HG03280 (cell line): Measurements from ENCODE around the gene RNFT2.

Experiments used
- ATAC-seq: cut with Tn5 transposase; IDR thresholded peaks from one replicate; pipeline ENCODE4 v1.9.1; 2021; ENCODE audit warnings: mild to moderate bottlenecking, moderate library complexity; ENCODE audit not compliant: unreplicated experiment

RNFT2 gene

DNA sequence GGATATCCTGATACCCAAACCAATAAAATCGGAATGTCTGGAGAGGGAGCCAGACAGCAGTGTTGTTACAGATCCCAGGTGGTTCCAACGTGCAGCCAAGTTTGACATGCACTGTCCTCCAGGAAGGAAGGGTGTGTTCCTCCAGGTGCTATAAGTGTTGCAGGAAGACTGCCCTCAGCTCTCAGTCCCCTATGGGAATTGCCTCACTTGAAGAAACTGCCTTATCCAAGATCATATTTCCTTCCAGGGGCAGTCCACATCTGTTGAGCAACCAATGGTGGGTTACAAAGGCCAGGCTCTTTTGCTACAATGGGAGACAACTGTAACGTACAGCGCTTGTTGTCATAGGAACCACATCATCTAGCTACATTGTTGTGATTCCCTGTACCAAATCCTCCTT is 159.4 kb downstream of the RNFT2 start:
- ATAC-seq = no peak

DNA sequence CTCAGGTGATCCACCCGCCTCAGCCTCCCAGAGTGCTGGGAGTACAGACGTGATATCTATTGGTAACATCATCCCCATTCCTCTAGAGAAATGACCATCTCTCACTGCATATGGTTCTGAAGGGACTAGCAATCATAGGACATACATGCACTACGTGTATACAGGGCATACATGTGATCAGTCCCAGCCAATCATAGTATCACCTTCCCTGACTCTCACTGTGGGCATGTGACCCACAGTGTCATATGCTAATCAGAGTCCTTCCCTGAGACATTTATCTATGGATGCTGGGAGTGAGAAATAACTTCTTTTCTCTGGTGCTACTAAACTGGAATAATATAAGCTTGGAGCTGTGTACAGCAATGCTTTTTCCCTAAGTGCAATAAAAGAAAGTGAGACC is 160.6 kb downstream of the RNFT2 start:
- no peak for ATAC-seq

DNA sequence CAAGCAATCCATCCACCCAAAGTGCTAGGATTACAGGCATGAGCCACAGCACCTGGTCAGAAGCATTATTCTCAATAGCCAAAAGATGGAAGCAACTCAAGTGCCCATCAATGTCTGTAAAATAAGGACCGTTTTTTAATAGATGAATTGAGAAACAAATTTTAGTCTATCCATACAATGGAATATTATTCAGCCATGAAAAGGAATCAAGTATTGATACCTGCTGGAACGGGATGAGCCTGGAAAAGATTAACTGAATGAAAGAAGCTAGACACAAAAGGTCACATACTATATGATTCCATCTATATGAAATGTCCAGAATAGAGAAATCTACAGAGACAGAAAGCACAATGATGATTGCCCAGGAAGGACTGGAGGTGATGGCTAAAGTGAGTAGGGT is 163.5 kb downstream of the RNFT2 start:
- no peak for ATAC-seq
